Fibroblast of upper back skin (primary cell): ENCODE measurements around the gene TSPAN10.
A peak's percentile ranks its signal among the peaks of the same experiment; 100 is the strongest.

Experiments used
- DNase-seq: peaks from one replicate; pipeline ENCODE4 v3.0.0-alpha.2; 2013

TSPAN10 gene

DNA sequence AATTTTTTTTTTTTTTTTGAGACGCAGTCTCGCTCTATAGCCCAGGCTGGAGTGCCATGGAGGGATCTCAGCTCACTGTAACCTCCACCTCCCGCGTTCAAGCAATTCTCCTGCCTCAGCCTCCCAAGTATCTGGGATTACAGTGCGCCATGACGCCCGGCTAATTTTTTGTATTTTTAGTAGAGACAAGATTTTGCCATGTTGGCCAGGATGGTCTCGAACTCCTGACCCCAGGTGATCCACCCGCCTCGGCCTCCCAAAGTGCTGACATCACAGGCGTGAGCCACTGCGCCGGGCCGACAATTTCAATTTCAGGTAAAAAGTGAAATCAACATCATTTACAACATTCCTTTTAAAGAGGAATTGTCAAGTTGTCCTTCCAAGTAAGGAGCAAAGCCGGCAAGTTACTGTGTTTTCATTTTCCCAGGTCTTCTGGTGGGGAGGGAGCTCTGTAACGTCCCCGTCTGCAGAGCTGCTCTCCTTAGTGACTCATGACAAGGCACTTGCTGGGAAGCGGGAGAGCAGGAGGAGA is 957 bp upstream of the TSPAN10 start:
- no peak for DNase-seq

DNA sequence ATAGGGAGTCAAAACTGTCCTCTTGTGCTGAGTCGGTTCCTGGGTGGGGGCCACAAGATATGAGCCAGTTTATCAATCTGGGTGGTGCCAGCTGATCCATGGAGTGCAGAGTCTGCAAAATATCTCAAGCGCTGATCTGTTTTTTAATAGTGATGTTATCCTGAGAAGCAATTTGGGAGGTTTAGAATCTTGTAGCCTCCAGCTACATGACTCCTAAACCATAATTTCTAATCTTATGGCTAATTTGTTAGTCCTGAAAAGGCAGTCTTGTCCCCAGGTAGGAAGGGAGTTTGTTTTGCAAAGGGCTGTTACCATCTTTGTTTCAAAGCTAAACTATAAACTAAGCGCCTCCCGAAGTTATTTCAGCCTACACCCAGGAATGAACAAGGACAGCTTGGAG is 1.7 kb downstream of the TSPAN10 start:
- DNase-seq = no peak

DNA sequence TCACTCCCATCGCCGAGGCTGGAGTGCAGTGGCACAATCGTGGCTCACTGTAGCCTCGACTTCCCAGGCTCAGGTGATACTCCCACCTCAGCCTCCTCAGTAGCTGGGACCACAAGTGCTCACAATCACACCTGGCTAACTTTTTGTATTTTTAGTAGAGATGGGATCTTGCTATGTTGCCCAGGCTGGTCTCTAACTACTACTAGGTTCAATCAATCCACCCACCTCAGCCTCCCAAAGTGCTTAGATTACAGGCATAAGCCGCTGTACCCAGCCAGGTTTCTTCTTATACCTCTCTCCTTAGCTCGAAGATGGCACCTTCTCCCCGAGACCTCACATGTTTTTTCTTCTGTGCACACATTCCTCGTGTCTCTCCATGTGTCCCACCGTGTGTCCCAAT is 3.0 kb downstream of the TSPAN10 start:
- no peak for DNase-seq

DNA sequence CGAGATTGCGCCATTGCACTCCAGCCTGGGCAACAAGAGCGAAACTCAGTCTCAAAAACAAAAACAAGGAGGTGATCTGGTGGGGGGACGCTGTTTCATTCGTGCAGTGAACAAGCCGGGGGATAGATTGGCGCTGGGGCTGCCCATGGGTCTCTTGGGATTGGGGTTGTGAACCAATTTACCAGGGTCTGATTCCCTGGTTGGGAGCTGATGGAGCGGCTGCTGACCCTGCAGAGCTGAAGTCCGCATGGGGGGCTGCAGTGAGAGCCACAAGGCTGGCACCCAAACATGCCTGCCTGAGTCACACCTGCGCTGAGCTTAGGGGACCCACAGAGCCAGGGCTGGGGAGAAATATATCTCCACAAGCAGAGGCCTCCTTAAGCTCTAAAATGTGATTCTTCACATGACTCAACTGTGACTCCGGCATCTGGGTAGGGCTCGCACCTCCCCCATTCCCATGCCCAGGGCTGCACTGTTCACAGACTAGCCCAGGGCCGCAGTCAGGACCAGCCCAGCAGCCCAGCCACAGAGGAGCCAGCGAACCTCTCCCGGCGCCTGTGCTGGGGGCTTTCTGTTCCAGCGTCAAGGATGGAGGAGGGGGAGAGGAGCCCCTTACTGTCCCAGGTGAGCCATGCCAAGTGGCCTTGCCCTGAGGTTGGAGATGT is 5.0 kb downstream of the TSPAN10 start:
- DNase-seq = peak; percentile 72

DNA sequence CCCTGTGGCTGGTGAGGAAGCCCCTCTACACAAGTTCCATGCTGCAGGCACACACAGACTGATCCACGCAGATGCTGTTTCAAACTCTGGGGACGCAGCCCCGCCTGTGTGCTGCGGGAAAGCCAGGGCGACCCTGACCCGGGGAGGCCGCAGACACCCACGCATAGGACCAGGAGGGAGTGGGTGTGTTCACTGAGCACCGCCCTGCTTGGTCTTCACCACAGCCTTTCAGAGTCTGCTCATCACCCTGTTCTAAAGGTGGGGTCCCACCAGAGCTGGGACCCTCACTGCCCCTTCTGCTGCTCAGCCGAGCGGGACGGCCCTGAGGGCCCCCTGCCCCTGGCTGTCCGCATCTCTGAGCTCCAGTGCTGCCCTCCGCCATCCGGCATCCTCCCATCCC is 7.5 kb downstream of the TSPAN10 start:
- DNase-seq = no peak

DNA sequence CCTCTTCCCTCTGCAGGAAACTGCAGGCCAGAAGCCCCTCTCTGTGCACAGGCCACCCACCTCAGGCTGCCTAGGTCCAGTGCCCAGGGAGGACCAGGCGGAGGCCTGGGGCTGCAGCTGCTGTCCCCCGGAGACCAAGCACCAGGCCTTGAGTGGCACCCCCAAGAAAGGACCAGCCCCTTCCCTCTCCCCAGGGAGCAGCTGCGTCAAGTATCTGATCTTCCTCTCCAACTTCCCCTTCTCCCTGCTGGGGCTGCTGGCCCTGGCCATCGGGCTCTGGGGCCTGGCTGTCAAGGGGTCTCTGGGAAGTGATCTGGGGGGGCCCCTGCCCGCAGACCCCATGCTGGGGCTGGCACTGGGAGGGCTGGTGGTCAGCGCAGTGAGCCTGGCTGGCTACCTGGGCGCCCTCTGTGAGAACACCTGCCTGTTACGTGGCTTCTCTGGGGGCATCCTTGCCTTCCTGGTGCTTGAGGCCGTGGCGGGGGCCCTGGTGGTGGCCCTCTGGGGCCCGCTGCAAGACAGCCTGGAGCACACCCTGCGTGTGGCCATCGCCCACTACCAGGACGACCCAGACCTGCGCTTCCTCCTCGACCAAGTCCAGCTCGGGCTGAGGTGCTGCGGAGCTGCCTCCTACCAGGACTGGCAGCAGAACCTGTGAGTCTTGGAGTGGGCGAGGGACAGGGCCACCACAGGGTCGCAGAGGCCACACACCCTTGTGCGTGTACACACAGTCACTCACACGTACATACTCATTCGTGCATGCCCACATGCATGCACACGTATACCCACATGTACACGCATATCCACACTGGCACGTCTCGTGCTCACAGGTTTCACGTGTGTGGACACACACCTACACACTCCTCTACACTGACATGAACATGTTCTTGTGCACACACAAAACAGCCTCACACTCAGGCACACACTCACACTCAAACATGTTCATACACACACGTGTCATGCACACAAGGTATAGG is 8.3 kb downstream of the TSPAN10 start:
- DNase-seq = no peak

DNA sequence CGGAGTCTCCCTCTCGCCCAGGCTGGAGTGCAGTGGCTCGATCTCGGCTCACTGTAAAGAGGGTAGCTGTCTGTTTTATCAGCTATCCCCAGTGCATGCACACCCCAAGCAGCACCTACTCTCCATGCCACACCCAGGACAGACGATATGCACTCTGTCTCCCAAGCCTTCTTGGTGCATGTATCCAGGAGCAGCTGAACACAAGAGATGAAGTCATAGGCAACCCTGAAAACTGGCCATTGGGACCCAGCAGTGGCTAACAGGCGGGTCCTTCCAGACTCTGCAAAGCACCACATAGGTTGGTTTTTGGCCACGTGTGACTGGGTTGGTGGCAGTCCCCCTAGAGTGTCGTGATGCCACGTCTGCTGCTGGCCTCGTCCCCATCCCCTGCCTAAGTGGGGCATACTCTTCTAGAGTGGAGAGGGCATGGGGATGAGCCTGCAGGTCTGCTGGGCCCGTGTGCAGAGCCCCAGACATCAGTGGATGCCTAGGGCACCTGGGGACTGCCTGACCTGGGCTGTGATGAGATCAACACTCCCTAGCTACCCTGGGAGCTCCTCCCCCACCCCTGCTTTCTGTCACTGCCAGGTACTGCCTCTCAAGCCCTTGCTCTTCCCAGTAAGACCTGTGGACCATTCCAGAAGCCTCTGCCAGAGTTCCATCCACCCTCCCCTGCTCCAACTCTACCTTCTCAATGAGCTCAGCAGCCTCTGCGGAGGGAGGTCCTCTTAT is 10.0 kb downstream of the TSPAN10 start:
- DNase-seq = no peak

DNA sequence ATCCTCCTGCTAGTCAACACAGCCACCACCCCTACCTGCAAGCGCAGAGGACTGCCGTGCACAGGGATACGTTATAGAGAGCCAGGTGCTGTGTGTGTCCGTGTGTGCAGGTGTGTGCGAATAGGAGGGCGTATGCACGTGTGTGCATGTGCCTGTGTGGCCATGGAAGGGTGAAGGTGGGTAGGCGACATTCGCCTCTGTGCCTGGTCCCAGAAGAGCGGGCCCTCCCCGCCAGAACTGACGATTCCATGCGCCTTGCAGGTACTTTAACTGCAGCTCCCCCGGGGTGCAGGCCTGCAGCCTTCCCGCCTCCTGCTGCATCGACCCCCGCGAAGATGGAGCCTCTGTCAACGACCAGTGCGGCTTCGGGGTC is 10.6 kb downstream of the TSPAN10 start:
- no peak for DNase-seq

DNA sequence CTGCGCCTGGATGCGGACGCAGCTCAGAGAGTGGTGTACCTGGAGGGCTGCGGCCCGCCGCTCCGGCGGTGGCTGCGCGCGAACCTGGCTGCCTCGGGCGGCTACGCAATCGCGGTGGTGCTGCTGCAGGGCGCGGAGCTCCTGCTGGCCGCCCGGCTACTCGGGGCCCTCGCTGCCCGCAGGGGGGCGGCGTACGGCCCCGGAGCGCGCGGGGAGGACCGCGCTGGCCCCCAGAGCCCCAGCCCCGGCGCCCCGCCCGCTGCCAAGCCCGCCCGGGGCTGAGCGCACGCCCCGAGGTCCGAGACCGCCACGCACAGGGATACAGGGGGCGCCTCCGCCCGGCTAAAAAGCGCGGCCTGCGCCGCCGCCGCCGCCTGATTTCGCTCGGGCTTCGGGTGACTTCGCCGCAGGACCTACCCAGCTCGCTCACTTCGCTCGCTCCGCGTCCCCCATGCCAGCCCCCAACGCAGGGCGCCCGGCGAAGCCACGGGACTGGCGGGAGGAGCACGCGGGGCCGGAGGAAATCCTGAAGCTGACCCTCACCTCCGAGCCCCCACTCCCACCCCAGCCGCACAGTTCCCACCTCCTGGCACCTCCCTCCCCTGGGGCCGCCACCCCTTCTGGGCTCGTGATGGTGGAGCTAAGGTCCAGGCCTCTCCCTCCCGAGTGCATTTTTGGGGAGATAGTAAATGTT is 11.2 kb downstream of the TSPAN10 start:
- DNase-seq = no peak

DNA sequence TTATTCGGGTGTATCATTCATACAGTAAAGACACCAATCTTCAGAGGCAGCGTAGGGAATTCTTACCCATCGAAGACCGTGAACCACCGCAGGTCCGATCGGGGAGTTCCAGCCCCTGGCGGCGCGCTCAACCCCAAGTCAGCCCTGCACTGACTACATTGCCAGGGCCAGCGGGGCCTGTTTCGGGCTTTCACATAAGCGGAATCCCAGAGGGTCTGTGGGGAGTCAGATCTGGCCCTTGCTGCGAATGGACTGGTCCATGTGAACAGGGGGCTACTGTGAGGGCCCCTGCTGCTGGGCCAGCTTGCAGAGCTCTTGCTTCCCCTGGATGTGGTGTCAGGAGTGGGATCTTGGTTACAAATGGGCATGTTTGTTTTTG is 11.7 kb downstream of the TSPAN10 start:
- no peak for DNase-seq

DNA sequence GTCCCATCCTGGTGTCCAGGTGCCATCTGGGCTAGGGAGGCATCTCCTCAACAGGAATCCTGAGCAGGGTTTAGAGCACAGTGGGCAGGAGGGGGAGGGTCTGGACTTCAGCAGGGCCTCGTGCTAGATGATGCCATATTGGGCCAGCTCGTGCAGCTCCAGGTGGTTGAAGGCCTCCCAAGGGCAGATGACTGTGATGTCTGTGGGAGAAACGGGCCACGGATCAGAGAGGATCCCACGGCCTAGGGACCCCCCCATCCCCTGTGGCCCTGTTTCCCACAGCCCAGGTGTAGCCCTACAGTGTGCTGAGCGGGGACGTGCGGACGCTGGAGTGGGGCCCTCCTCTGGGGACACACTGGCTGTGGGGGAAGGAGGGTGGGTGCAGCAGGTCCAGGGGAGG is 14.0 kb downstream of the TSPAN10 start:
- no peak for DNase-seq

DNA sequence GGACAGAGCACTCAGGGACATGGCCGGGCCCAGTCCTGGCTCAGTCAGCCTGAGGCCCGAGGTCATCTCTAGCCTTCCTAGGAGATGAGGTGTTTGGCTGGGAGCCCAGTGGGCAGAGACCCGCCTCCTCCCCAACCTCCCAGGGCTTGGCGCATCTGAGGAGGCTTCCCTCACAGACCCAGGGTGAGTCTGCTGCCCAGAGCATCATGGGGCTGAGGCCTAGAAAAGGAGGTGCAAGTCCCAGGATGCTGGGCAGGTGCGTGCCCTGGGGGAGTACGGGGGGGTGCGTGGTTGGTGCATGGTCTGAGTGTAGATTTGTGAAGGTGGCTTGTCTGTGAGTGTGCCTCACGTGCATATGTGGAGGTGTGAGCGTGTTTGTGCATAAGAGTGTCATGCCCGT is 14.7 kb downstream of the TSPAN10 start:
- DNase-seq = peak; percentile 82

DNA sequence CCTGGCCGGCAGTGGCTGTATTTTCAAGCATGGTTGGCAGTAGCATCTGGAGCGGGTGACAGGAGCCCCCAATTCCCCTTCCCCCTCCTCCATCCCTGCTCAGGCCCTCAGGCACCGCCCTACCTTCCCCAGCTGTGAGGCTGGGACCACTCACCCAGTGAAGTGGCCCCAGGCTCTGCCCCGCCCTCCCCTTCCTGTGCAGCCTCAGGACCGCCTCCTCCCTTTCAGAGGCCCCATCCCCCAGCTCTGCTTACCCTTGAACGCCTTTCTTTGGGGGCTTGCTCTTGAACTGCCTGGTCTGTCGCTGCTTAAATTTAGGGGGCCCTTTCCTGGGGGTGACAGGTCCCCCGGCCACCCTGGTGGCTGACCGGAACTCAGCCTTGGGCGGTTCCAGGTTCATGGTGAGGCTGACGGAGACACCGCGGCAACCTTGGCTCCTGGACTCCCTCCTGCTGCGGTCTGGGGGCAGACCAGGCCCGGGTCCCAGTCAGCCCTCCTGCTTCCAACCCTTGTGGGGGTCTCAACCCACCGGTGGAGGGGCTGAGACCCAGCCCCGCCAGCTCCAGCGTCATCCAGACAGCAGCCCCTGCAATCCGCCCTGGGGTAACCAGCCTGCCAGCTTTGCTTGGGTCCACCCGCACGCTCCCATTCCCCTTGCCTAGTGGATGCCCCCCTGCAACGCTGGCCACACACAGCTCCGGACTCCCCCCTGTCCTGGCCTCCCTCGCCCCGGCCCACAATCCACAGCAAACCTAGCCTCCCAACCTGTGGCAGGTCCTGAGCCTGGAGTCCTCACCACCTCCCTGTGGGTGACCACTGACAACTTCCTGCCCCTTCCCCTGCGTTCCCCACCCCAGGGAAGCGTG is 16.1 kb downstream of the TSPAN10 start:
- DNase-seq = no peak

DNA sequence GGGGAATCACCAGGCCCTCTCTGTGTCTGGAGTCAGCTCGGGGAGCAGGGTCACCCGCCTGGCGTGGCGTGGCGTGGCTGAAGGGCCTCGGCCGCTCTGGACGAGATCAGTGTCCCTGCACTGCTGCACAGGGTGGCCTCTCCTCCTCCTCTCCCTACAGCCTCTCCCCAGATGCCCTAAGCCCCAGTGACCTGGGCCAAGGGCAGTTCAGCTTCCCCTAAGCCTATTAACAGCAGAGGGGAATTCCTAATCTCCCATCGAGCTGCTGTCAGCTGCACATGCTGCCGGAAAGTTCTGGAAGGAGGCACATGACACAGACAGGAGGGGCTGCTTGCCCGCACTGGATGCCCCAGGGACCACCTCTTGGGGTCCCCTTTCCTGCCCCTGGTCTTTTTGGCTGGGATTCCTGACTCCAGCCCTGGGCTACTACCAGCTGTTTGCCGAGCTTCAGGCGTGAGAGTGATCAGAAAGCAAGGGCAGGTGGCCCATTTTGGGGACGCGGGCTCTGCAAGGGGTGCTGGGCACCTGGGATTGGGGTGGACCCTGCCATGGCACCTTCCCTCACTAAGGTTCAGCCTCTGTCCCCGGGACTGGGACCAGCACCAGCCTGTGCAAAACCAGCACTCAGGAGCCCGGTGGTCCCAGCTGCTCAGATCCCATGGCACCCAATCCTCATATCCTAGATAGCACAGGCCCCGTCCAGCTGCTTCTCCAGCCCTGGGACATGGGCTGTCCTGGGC is 18.6 kb downstream of the TSPAN10 start:
- DNase-seq = no peak

DNA sequence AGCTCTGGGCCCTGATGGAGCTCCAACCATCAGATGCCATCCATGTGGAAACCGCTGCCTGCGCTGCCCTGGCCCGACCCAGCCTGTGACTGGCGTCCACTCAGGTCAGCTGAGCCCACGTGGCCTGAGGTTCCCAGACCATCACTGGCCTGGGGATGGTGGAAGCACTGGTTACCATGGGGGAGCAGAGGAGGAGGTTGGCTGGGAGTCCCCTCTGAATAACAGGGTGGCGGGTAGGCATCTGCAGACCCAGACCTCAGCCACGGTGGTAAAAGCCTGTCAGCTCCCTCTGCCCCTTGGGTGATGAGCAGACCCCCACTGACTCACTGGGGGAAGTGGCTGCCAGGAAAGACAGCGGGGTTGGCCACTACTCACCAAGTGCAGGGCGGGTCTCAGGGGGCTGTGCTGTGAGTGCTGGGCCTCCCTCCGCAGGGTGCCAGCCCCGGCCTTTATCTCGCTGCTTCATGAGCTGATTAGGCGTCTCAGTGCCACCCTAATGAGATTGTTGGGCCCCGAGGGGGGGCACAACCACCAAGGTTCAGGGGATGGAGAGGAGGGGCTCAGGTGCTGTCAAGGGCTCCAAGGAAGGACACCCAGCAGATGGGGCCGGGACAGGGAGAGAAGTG is 19.2 kb downstream of the TSPAN10 start, which contains the start of gene PDE6G:
Gene PDE6G, minus strand, starts transcription at position 425 of the 626 bp plus-strand sequence. CDS start 3,237 bp downstream, outside the sequence.
- no peak for DNase-seq

DNA sequence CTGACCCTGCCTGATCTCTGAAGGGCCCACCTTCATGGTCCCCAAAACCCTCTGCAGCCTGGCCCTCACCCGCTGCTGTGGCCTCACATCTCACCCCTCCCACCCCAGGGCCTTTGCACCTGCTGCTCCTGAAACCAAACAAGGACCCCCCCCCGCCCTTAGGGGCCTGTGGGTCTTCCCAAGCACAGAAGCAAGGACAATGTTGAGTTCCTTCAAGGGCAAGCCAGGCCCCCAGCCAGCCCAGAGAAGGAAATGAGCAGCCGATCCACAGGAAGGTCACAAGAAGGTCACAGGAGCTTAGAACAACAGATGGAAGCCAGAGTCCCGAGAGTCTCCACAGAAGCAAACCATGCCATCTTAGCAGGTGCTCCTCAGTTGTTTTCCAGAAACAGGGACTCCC is 19.8 kb downstream of the TSPAN10 start:
- no peak for DNase-seq

DNA sequence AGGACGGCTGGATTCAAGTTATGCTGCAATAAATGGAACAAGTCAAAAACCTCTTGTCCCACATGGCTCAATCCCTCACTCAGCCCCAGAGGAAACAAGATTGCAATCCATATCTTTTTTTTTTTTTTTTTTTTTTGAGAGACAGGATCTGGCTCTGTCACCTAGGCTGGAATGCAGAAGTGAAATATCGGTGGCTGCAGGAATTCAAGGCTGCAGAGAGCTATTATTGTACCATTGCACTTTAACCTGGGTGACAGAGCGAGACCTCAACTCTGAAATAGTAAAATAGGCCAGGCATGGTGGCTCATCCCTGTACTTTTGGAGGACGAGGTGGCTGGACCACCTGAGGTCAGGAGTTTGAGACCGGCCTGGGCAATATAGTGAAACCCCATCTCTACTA is 22.0 kb downstream of the TSPAN10 start:
- DNase-seq = no peak

DNA sequence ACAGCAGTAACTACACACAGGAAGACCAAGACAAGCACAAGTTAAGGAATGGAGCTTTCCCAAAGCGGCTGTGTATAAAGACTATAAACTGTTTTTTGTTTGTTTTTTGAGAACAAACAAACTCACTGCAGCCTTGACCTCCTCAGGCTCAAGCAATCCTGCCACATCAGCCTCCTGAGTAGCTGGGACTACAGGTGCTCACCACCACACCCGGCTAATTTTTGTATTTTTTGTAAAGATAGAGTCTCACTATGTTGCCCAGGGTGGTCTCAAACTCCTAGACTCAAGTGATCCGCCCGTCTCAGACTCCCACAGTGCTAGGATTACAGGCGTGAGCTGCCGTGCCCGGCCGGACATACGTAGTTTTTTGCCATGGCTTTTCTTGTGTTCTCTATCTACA is 23.4 kb downstream of the TSPAN10 start:
- no peak for DNase-seq

DNA sequence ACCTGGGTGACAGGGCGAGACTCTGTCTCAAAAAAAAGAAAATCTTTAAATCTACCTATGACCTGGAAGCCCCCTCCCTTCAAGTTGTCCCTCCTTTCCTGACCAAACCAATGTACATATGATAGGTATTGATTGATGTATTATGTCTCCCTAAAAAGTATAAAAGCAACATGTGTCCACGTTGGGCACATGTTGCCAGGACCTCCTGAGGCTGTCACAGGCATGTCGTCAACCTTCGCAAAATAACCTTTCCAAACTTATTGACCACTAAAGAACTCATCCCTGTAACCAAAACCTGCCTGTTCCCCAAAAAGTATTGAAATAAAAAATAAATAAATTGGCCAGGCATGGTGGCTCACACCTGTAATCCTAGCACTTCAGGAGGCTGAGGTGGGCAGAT is 25.0 kb downstream of the TSPAN10 start:
- no peak for DNase-seq

DNA sequence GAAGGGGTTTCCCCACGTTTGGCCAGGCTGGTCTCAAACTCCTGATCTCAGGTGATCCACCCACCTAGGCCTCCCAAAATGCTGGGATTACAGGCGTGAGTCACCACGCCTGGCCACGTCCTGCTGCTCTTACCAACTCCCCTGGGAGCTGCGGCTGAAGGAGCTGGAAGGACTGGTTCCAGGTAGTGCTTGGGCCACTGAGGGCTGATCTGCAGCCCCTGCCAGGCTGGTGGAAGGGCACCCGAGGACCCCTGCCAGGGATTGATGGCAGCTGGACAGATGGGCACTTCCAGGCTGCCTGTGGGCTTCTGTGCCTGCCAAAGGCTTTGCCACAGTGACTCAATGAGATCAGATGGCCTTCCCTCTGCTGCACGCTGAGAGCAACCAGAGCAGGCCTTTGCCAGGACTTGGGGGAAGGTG is 27.1 kb downstream of the TSPAN10 start:
- DNase-seq = no peak
